Measurements from ENCODE around the gene FRY.

FRY gene

GRCh38 chr13:32300920-32301319, 269.3 kb downstream of the FRY start:
- DNase-seq (ENCODE audit: low read depth), result no peak
- no peak for TF ChIP-seq CTCF (IDR thresholded peaks at IDR 0.05; ENCODE audit: control insufficient read depth, extremely low read depth, insufficient read depth)
- no peak overlapping the region for H3K4me3 ChIP-seq (ENCODE audit: low read depth, low read length)

- H3K4me3 ChIP-seq (ENCODE audit: low read depth, low read length), result no peak overlapping the region
- no peak for TF ChIP-seq CTCF (IDR thresholded peaks at IDR 0.05; ENCODE audit: control insufficient read depth, extremely low read depth, insufficient read depth)
- DNase-seq (ENCODE audit: low read depth), result no peak
Measured at GRCh38 chr13:32302461-32302860, 270.9 kb downstream of the FRY start.

- DNase-seq (ENCODE audit: low read depth), result no peak
- no peak for TF ChIP-seq CTCF (IDR thresholded peaks at IDR 0.05; ENCODE audit: control insufficient read depth, extremely low read depth, insufficient read depth)
Measured at GRCh38 chr13:32305646-32306045, 274.1 kb downstream of the FRY start.

GRCh38 chr13:32309312-32310133, 277.9 kb downstream of the FRY start:
- H3K4me3 ChIP-seq (ENCODE audit: low read depth, low read length), result no peak overlapping the region
- TF ChIP-seq CTCF (IDR thresholded peaks at IDR 0.05; ENCODE audit: control insufficient read depth, extremely low read depth, insufficient read depth), result no peak
- no peak for DNase-seq (ENCODE audit: low read depth)

More at GRCh38 chr13:32305646-32306045, 274.1 kb downstream of the FRY start:
- no peak overlapping the region for H3K4me3 ChIP-seq (ENCODE audit: low read depth, low read length)

GRCh38 chr13:32310134-32310706, 278.6 kb downstream of the FRY start:
- no peak overlapping the region for H3K4me3 ChIP-seq (ENCODE audit: low read depth, low read length)
- TF ChIP-seq CTCF (IDR thresholded peaks at IDR 0.05; ENCODE audit: control insufficient read depth, extremely low read depth, insufficient read depth), result peak; percentile 46
- no peak for DNase-seq (ENCODE audit: low read depth)

GRCh38 chr13:32311188-32311897, 279.8 kb downstream of the FRY start:
- TF ChIP-seq CTCF (IDR thresholded peaks at IDR 0.05; ENCODE audit: control insufficient read depth, extremely low read depth, insufficient read depth), result no peak
- DNase-seq (ENCODE audit: low read depth), result no peak

More at GRCh38 chr13:32311188-32311897, 279.8 kb downstream of the FRY start:
- no peak overlapping the region for H3K4me3 ChIP-seq (ENCODE audit: low read depth, low read length)

Measured in LNCaP clone FGC (cell line).